ENCODE measurements around the gene USP43. TPM values are rescaled to one million over a fixed set of nuclear protein-coding genes. Genes with fewer than 3 reads are reported as not detected.
"Not testable (repeated sequence)": the region's sequence is repeated elsewhere in the genome, so short reads cannot be mapped to it uniquely, and the experiment has no call there.

USP43 gene, protein sequence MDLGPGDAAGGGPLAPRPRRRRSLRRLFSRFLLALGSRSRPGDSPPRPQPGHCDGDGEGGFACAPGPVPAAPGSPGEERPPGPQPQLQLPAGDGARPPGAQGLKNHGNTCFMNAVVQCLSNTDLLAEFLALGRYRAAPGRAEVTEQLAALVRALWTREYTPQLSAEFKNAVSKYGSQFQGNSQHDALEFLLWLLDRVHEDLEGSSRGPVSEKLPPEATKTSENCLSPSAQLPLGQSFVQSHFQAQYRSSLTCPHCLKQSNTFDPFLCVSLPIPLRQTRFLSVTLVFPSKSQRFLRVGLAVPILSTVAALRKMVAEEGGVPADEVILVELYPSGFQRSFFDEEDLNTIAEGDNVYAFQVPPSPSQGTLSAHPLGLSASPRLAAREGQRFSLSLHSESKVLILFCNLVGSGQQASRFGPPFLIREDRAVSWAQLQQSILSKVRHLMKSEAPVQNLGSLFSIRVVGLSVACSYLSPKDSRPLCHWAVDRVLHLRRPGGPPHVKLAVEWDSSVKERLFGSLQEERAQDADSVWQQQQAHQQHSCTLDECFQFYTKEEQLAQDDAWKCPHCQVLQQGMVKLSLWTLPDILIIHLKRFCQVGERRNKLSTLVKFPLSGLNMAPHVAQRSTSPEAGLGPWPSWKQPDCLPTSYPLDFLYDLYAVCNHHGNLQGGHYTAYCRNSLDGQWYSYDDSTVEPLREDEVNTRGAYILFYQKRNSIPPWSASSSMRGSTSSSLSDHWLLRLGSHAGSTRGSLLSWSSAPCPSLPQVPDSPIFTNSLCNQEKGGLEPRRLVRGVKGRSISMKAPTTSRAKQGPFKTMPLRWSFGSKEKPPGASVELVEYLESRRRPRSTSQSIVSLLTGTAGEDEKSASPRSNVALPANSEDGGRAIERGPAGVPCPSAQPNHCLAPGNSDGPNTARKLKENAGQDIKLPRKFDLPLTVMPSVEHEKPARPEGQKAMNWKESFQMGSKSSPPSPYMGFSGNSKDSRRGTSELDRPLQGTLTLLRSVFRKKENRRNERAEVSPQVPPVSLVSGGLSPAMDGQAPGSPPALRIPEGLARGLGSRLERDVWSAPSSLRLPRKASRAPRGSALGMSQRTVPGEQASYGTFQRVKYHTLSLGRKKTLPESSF
- polyA plus RNA-seq (2011; rRNA removed) (not detected in 2 replicates), polyA minus RNA-seq (2011; rRNA and poly(A)+ RNA removed) (not detected in 2 replicates)

DNA sequence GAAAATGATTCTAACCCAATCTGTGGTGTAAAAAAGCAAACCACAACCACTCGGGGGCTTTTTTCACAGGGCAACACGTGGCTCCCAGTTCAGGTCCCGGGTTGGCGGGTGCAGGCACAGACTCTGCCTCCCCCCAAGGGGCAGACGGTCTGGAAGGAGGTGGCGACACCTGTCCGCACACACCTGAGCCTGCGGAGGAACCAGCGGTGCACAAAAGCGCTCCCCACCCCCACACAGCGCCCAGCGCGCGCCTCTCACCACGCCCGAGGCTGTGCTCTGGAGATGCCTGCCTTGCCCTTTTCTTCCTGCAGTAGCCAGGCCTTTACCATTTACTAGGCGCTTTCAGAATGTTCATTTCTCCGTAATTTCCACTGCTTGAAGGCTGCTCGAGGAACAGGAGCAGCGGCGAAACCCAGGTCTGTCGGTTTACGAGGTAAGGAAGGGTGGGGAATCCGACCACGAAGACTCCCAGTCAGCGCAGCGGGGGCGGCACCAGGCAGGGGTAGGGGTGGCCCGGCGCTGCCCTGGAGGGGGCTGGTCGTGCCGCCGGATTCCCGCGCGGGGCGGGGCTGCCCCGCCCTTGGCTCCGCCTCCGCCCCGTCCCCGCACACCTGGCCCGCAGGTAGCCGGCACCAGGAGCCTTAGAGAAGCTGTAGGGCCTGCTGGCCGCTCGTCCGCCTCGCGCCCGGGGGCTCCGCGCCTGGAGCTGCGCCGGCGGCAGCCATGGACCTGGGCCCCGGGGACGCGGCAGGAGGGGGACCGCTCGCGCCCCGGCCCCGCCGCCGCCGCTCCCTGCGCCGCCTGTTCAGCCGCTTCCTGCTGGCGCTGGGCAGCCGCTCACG, at the start of gene USP43:
TSS of gene USP43 (plus strand) at position 608 of the 842 bp plus-strand sequence. CDS start at position 724, 116 bp downstream.
- H3K27me3 ChIP-seq (ENCODE audit: control insufficient read depth, insufficient read depth, low read length): peaks cover 7% of the 10 kb centered on the region
- TF ChIP-seq, protein P1, sequence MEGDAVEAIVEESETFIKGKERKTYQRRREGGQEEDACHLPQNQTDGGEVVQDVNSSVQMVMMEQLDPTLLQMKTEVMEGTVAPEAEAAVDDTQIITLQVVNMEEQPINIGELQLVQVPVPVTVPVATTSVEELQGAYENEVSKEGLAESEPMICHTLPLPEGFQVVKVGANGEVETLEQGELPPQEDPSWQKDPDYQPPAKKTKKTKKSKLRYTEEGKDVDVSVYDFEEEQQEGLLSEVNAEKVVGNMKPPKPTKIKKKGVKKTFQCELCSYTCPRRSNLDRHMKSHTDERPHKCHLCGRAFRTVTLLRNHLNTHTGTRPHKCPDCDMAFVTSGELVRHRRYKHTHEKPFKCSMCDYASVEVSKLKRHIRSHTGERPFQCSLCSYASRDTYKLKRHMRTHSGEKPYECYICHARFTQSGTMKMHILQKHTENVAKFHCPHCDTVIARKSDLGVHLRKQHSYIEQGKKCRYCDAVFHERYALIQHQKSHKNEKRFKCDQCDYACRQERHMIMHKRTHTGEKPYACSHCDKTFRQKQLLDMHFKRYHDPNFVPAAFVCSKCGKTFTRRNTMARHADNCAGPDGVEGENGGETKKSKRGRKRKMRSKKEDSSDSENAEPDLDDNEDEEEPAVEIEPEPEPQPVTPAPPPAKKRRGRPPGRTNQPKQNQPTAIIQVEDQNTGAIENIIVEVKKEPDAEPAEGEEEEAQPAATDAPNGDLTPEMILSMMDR (IDR thresholded peaks at IDR 0.05; ENCODE audit: low read depth, low read length): no peak
- H3K4me3 ChIP-seq (ENCODE audit: low read depth, low read length): peak within 1 kb of the TSS; percentile 7; the same call in 1 of the 2 replicates
- H3K27ac ChIP-seq (ENCODE audit: low read depth, low read length): no peak within 1 kb of the TSS
- no peak for DNase-seq (ENCODE audit: low read depth, low spot score)
- ChIA-PET CTCF (interaction anchor here (0.6 kb wide), 1 partner anchor 492 kb away, joined by 5 read pairs; no protein-coding TSS in a partner anchor), POLR2A (no interaction called here)
- H3K9me3 ChIP-seq (ENCODE audit: control insufficient read depth, insufficient read depth, low read length): peaks cover 10% of the 10 kb centered on the region; the same call in 1 of the 2 replicates

DNA sequence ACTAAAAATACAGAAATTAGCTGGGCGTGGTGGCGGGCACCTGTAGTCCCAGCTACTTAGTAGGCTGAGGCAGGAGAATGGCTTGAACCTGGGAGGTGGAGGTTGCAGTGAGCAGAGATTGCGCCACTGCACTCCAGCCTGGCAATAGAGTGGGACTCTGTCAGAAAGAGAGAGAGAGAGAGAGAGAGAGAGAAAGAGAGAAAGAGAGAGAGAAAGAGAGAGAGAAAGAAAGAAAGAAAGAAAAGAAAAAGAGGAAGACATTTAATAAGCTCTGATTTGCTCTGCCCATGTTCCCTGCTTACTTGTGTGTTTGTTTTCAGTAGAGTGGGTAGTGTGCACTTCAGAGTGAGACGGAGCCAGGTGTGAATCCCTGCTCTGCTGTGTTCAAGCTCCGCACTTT, 47.7 kb upstream of the USP43 start:
- POLR2A ChIA-PET: not testable (repeated sequence)

DNA sequence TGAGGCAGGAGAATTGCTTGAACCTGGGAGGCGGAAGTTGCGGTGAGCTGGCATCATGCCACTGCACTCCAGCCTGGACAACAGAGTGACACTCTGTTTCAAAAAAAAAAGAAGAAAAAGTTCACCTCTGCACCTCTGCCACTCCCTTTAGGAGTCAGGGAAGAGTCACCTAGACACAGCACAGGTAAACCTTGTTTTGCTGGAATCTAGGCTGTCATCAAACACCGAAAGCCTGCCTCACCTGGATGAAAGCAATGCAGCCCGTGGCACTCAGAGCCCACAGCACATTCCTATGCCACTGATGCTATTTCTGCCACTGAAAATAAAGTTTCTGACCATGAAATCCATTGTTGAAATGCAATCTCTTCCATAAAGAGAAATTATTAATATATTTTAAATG, 46.7 kb upstream of the USP43 start:
- TF ChIP-seq, protein P1 (IDR thresholded peaks at IDR 0.05; ENCODE audit: low read depth, low read length): no peak
- DNase-seq (ENCODE audit: low read depth, low spot score): no peak
- Histone ChIP-seq H3K27ac (ENCODE audit: low read depth, low read length) (no peak overlapping the region), H3K9me3 (ENCODE audit: control insufficient read depth, insufficient read depth, low read length) (peaks cover 7% of the 10 kb centered on the region), H3K27me3 (ENCODE audit: control insufficient read depth, insufficient read depth, low read length) (no peaks in the 10 kb centered on the region), H3K4me3 (ENCODE audit: low read depth, low read length) (no peak overlapping the region)
- ChIA-PET POLR2A (no interaction called here), CTCF (no interaction called here)

More for the DNA sequence above, 47.7 kb upstream of the USP43 start:
- H3K9me3 ChIP-seq (ENCODE audit: control insufficient read depth, insufficient read depth, low read length); H3K27ac ChIP-seq (ENCODE audit: low read depth, low read length); H3K4me3 ChIP-seq (ENCODE audit: low read depth, low read length); DNase-seq (ENCODE audit: low read depth, low spot score); CTCF ChIA-PET; H3K27me3 ChIP-seq (ENCODE audit: control insufficient read depth, insufficient read depth, low read length): not testable (repeated sequence)

DNA sequence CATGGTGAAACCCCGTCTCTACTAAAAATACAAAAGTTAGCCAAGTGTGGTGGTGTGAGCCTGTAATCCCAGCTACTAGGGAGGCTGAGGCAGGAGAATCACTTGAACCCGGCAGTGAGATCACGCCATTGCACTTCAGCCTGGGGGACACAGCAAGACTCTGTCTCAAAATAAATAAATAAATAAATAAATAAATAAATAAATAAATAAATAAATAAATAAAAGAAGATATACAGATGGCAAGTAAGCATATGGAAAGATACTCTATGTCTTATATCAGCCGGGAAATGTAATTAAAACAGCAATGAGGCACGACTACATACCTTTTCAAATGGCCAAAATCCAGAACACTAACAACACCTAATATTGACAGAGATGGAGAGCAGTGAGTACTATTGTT, 40.7 kb upstream of the USP43 start:
- CTCF ChIA-PET; DNase-seq (ENCODE audit: low read depth, low spot score); H3K9me3 ChIP-seq (ENCODE audit: control insufficient read depth, insufficient read depth, low read length); POLR2A ChIA-PET; H3K27me3 ChIP-seq (ENCODE audit: control insufficient read depth, insufficient read depth, low read length); H3K27ac ChIP-seq (ENCODE audit: low read depth, low read length); H3K4me3 ChIP-seq (ENCODE audit: low read depth, low read length): not testable (repeated sequence)

DNA sequence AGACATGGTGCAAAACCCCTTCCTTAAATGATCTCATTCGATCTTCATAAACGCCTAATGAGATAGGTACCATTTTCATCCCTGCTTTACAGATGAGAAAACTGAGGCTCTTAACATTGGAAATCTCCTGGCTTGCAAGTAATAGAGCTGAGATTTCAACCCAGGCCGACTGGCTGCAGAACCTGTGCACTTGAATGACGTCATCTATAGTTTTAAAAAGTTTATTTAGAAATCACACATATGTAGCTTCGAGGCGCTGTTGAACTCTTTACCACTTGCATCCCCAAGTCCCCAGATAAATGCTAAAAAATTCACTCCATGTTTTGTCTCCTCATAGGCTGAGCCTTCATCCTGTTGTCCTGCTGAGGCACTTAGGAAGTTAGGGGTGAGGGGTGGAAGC, 38.9 kb upstream of the USP43 start:
- CTCF ChIA-PET: no interaction called here
- Histone ChIP-seq H3K27ac (ENCODE audit: low read depth, low read length) (no peak overlapping the region), H3K4me3 (ENCODE audit: low read depth, low read length) (no peak overlapping the region), H3K9me3 (ENCODE audit: control insufficient read depth, insufficient read depth, low read length) (no peaks in the 10 kb centered on the region; the same call in none of the 2 replicates), H3K27me3 (ENCODE audit: control insufficient read depth, insufficient read depth, low read length) (no peaks in the 10 kb centered on the region)
- POLR2A ChIA-PET: no interaction called here
- no peak for DNase-seq (ENCODE audit: low read depth, low spot score)
- TF ChIP-seq, protein P1 (IDR thresholded peaks at IDR 0.05; ENCODE audit: low read depth, low read length): no peak

DNA sequence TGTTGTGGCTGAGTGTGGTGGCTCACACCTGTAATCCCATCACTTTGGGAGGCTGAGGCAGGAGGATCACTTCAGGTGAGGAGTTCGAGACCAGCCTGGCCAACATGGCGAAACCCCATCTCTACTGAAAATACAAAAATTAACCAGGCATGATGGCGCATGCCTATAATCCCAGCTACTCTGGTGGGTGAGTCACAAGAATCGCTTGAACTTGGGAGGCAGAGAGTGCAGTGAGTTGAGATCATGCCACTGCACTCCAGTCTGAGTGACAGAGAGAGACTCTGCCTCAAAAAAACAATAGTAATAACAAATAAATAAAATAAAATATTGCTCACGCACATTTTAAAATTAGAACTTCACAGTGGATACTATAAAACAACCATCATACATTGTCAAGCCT, 38.3 kb upstream of the USP43 start:
- CTCF ChIA-PET; DNase-seq (ENCODE audit: low read depth, low spot score); H3K27me3 ChIP-seq (ENCODE audit: control insufficient read depth, insufficient read depth, low read length); H3K9me3 ChIP-seq (ENCODE audit: control insufficient read depth, insufficient read depth, low read length); H3K27ac ChIP-seq (ENCODE audit: low read depth, low read length); POLR2A ChIA-PET; H3K4me3 ChIP-seq (ENCODE audit: low read depth, low read length): not testable (repeated sequence)

All from AG04450 (cell line).